GM18508 (cell line): ENCODE measurements around the gene SLC27A4.

Experiments used
- ATAC-seq: cut with Tn5 transposase; IDR thresholded peaks from one replicate; pipeline ENCODE4 v1.9.1; 2021; ENCODE audit warnings: moderate number of reproducible peaks; ENCODE audit not compliant: insufficient read depth, unreplicated experiment

Gene SLC27A4

GRCh38 chr9:128409978-128410377, 69.7 kb downstream of the SLC27A4 start:
- ATAC-seq: no peak
